NCI-H82 treated with DMSO at 0.1 percent for 48 hours (cell line): ENCODE data around the gene NPHP4.

Source experiments
- DNase-seq: peaks from one replicate; lab custom pipeline; 2025; ENCODE audit not compliant: unreplicated experiment; lab: John Stamatoyannopoulos, UW

NPHP4 gene

GRCh38 chr1:5991381-5992025 lies 722 bp downstream of the NPHP4 start:
- DNase-seq = no peak

DNA sequence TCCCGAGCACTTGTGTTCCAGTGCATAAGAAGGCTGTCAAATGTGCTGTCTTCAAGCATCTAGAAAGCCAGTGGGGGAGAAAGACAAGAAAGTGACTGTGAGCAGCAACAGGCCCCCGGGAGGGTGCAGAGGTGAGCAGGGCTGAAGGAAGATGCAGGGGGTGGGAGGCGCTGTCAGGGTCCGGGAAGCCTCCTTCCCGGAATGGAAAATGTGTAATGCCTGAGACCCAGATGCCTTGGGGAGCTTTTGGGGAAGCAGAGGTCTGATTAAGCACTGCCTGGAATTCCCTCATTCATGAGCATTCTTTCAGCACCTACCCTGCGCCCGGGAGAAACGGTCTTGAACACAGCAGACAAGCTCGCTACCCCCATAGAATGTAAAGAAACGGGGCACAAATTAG lies 1.3 kb downstream of the NPHP4 start:
- no peak for DNase-seq

- no peak for DNase-seq
Measured at GRCh38 chr1:5989731-5990271, 2.4 kb downstream of the NPHP4 start.

DNA sequence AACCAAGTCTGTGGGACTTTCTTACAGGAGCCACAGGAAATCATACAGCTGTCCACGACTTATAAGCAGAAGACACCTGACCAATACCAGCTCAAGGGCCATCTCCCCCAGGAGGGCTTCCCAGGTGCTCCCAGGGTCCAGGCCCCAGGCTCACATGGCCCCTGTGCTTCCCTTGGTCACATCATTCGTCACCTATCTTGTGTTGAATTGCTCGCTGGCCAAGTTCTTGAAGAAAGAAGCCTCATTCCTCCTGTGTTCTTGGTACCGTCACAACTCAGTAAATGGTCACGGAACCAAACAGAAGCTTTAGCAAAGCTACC lies 3.0 kb downstream of the NPHP4 start:
- DNase-seq = no peak

DNA sequence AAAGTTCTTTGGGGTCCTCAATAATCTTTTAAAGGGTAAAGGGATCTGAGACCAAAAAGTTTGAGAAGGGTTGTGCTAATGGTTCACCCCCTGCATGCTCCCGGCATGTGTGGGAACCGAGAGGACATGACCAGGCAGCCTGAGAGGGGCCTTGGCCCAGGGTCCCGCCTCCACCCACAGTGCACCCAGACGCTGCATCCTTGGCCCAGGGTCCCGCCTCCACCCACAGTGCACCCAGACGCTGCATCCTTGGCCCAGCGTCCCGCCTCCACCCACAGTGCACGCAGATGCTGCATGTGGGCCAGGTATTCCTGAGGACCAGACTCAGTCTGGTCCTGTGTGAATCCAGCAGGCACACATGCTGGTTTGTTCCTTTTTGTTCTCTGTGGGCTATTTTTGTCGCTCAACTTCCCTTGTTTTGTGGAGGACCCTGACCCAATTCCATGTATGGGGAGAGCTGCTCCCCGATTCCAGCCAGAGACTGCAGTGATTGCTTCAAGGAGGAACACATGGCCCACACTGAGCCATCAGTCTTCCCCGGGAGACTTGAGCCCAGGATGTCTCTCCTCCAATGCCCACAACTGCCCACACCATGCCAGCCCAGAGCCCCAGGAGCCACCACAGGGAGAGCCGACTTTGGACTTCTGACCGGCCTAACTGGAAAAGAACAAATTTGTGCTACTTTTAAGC lies 3.5 kb downstream of the NPHP4 start:
- no peak for DNase-seq

GRCh38 chr1:5986018-5986417 lies 6.2 kb downstream of the NPHP4 start:
- DNase-seq = no peak

- no peak for DNase-seq
Measured at GRCh38 chr1:5985250-5985649, 7.0 kb downstream of the NPHP4 start.

DNA sequence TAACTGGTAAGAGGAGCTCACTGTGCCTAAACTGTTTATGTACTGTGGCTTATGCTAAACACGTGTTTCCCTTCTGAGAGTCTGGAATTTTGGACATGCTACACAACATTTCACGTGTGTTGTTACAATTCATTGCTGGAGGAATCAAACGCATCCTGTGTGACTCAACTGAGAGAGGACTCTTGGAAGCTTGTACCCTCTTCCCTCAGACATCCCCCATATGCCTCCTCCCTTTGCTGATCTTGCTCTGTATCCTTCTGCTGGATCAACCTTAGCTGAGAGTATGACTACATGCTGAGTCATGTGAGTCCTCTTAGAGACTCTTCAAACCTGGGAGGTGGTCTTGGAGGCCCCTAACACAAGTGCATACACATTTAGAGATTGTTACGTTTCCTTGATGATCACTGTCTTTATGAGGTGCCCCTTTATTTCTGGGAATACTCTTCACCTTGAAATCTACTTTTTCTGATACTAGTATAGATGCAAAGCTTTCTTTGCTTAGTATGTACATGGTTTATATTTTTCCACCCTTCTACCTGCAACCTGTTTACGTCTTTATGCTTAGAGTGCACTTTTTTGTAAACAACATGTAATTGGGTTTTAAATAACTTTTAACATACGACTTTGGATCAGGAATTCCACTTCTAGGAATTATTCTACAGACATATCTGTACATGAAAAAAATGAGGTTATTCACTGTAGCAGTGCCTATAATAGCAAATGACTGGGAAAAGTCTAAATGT lies 8.7 kb downstream of the NPHP4 start:
- DNase-seq = no peak

- no peak for DNase-seq
Measured at GRCh38 chr1:5982868-5983267, 9.4 kb downstream of the NPHP4 start.

DNA sequence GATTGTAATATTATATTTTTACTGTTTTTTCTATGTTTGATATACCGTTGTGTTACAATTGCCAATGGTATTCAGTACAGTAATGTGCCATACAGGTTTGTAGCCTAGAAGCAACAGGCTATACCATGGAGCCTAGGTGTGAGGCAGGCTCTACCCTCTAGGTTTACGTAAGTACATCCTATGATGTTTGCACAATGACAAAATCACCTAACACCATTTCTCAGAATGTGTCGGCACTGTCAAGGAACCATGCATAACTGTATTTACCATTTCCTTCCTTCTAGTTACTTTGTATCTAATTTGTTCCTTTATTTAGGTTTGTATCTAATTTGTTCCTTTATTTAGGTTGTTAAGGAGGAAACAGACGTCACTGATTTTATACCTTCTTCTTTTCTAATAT lies 9.9 kb downstream of the NPHP4 start:
- no peak for DNase-seq

DNA sequence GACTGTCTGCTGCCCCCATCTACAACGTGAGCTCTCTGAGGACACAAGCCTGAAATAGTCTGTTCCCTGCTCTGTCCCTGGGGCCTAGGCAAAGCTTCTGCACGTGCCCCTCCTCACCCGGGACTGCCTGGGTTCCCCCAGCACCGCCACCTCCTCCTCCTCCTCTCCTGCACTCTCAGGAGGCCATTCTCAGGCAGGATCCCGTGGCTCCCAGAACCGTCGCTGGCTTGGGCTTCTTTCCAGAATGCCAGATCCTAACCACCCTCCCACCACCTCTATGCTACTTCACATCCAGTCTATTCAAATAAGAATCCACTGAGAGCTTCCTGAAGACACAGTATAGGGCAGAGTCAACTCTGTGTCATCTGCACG lies 11.2 kb downstream of the NPHP4 start:
- no peak for DNase-seq

- DNase-seq = peak; percentile 89
Measured at GRCh38 chr1:5980314-5981008, 11.8 kb downstream of the NPHP4 start.

- no peak for DNase-seq
Measured at GRCh38 chr1:5979536-5980313, 12.5 kb downstream of the NPHP4 start.

GRCh38 chr1:5978452-5978851 lies 13.8 kb downstream of the NPHP4 start:
- DNase-seq = no peak

GRCh38 chr1:5977494-5978444 lies 14.5 kb downstream of the NPHP4 start:
- DNase-seq = no peak

DNA sequence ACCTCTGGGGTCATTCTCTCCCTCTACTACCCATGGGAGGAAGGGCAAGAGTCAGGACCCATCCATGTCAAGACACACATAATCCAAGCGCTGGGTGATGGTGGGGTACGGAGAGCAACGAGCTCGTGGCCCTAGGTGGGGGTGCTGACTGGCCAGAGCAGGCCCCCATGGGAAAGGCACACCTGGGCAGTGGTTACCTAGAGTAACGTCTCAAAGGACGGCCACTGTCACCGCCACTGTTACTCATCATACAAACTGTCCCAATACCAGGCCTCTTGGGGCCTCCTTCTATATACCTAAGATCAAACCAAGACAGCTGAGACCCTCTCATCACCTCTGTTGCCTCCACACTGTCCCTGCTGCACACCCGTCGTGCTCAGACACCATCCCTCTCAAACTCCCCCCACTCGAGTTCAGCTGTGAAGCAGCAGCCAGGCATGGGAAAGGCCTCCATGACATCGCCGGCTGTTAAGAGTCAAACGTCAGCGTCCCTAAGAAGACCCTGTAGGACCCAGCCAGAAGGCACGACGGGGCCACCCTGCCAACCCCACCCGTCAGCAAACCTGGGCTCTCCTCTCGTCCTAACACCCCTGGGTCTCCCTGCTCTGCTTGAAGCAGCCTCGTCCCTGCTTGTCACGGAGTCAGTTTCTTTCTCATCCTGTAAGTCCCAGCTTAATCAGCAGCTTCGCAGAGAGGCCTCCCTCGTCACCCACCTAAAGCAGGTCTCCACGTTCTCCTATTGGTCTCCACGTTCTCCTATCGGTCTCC lies 15.3 kb downstream of the NPHP4 start:
- no peak for DNase-seq

GRCh38 chr1:5976231-5976630 lies 16.0 kb downstream of the NPHP4 start:
- no peak for DNase-seq

- DNase-seq = no peak
Measured at GRCh38 chr1:5975133-5975880, 16.9 kb downstream of the NPHP4 start.
